Naive thymus-derived CD4-positive, alpha-beta T cell (primary cell): ENCODE results near the gene ORC2. TPM values are rescaled to one million over a fixed set of nuclear protein-coding genes. Genes with fewer than 3 reads are reported as not detected.
A peak's percentile ranks its signal among the peaks of the same experiment; 100 is the strongest.

Source experiments
- ATAC-seq: fragments of 150-1000 bp; cut with Tn5 transposase; 2 replicates; pipeline ENCODE4 v1.10.0; 2021; ENCODE audit warnings: mild to moderate bottlenecking, moderate library complexity
- CTCF ChIA-PET: fragments of 350-600 bp; sonication (Branson Sonifier 250); formaldehyde crosslinking; loops from one replicate; lab custom pipeline; 2021; ENCODE audit warnings: antibody characterized with exemption; lab: Charles Lee
- POLR2A ChIA-PET: fragments of 350-600 bp; sonication (Branson Sonifier 250); formaldehyde crosslinking; loops from one replicate; lab custom pipeline; 2021; ENCODE audit warnings: antibody characterized with exemption, inconsistent platforms; lab: Charles Lee
- DNase-seq, 9 donors: peaks; one replicate each; pipeline versions ENCODE4 v3.0.0 to v3.0.0-alpha.2; 2020 to 2022; ENCODE audit warnings: mixed read lengths in 1 of 9
- H3K27ac ChIP-seq: one replicate; pipeline ENCODE4 v1.7.0; 2013; ENCODE audit warnings: mild to moderate bottlenecking, low read depth, low read length, moderate library complexity
- H3K27me3 ChIP-seq, 2 donors: one replicate each; pipeline ENCODE4 v1.7.0; 2013; ENCODE audit warnings: low read length in 2 of 2, mild to moderate bottlenecking in 2 of 2, moderate library complexity in 2 of 2; ENCODE audit not compliant: control insufficient read depth in 2 of 2, insufficient read depth in 2 of 2
- H3K36me3 ChIP-seq, 3 experiments: 1 replicate in 2 of 3; 2 replicates in 1 of 3; pipeline ENCODE4 v1.7.0; 2013; ENCODE audit warnings: low read length in 3 of 3, mild to moderate bottlenecking in 3 of 3, moderate library complexity in 1 of 3; ENCODE audit not compliant: insufficient read depth in 3 of 3, control insufficient read depth in 2 of 3
- H3K4me1 ChIP-seq, 2 donors: one replicate each; pipeline ENCODE4 v1.7.0; 2013; ENCODE audit warnings: low read length in 2 of 2, mild to moderate bottlenecking in 2 of 2, moderate library complexity in 1 of 2; ENCODE audit not compliant: control insufficient read depth in 2 of 2, insufficient read depth in 2 of 2
- H3K4me3 ChIP-seq: 2 replicates; pipeline ENCODE4 v1.7.0; 2013; ENCODE audit warnings: mild to moderate bottlenecking, low read length
- H3K9me3 ChIP-seq, 3 experiments: 1 replicate in 2 of 3; 2 replicates in 1 of 3; pipeline ENCODE4 v1.7.0; 2013; ENCODE audit warnings: low read length in 3 of 3; ENCODE audit not compliant: control insufficient read depth in 2 of 3
- H3K27ac Mint-ChIP-seq, 9 donors: one replicate each; pipeline ENCODE4 v1.8.0; 2020 to 2022; ENCODE audit warnings: mixed read lengths in 9 of 9, mild to moderate bottlenecking in 8 of 9, moderate library complexity in 5 of 9, inconsistent platforms in 2 of 9
- H3K27me3 Mint-ChIP-seq, 5 donors: one replicate each; pipeline ENCODE4 v1.8.0; 2021 to 2022; ENCODE audit warnings: mixed read lengths in 5 of 5, mild to moderate bottlenecking in 1 of 5
- H3K36me3 Mint-ChIP-seq, 5 donors: one replicate each; pipeline ENCODE4 v1.8.0; 2020 to 2022; ENCODE audit warnings: mixed read lengths in 5 of 5, mild to moderate bottlenecking in 3 of 5, inconsistent platforms in 1 of 5
- H3K4me1 Mint-ChIP-seq, 7 donors: one replicate each; pipeline ENCODE4 v1.8.0; 2020 to 2022; ENCODE audit warnings: mixed read lengths in 7 of 7, mild to moderate bottlenecking in 3 of 7, inconsistent platforms in 1 of 7
- H3K4me3 Mint-ChIP-seq, 10 donors: one replicate each; pipeline ENCODE4 v1.8.0; 2020 to 2022; ENCODE audit warnings: mild to moderate bottlenecking in 10 of 10, mixed read lengths in 10 of 10, moderate library complexity in 6 of 10, inconsistent platforms in 2 of 10
- H3K9me3 Mint-ChIP-seq, 11 donors: one replicate each; pipeline ENCODE4 v1.8.0; 2020 to 2022; ENCODE audit warnings: mixed read lengths in 11 of 11, mild to moderate bottlenecking in 4 of 11, inconsistent platforms in 1 of 11, moderate library complexity in 1 of 11
- intact Hi-C, 2 donors: fragments of 100-400 bp; cut with micrococcal nuclease; formaldehyde crosslinking; loops; one replicate each; pipeline ENCODE4 v1.15.1; 2023
- polyA plus RNA-seq, 2 donors: library from polyadenylated mRNA; unstranded; fragments of 300-500 nt; fragmentation: Illumina TruSeq; gene quantifications; one replicate each; pipeline ENCODE4 v1.2.3, GENCODE V29; 2021
- total RNA-seq, 6 experiments: library from RNA in 5 of 6; stranded (reverse) in 5 of 6; gene quantifications; 1 replicate in 5 of 6; 2 replicates in 1 of 6; pipeline ENCODE4 v1.2.3 and lab custom pipeline; 2021 to 2026

The ORC2 gene
- total RNA-seq (10 to 100 TPM; 29.8 to 78.0 (median 56.2) TPM), polyA plus RNA-seq (10 to 100 TPM in 1 of 2 donors, 1 to 10 TPM in 1; 9.7 to 10.0 TPM), total RNA-seq (lab: John Stamatoyannopoulos, UW) (46.2 reads per million, percentile 69 among the genes with 10 or more reads in this experiment)

GRCh38 chr2:200963124-200963917 is at the start of gene ORC2:
ORC2 (minus strand) TSS chr2:200963660; CDS start chr2:200958123, 5,537 bp downstream.
- DNase-seq (peak; percentile 92 to 97 (median 95)), ATAC-seq (peak; percentile 98)
- Histone ChIP-seq H3K27me3 (no peaks in the 10 kb centered on the region), H3K36me3 (peaks cover 0 to 6% (median 0%) of the 10 kb centered on the region in 3 experiments), H3K4me1 (peaks cover 21 to 32% of the 10 kb centered on the region in 2 donors), H3K4me3 (peak within 1 kb of the TSS; percentile 89), H3K9me3 (no peaks in the 10 kb centered on the region), H3K27ac (peak within 1 kb of the TSS; percentile 90)
- ChIA-PET CTCF (interaction anchor here (0.5 to 2.3 kb wide), 11 partner anchors 21 to 250 kb away, joined by 3 to 12 read pairs (median 4); partner anchors contain the start of gene CASP10), POLR2A (interaction anchor here (0.8 to 5.2 kb wide), 21 partner anchors 9 to 269 kb away, joined by 3 to 41 read pairs (median 4); partner anchors contain the start of genes CASP10, CFLAR, CLK1 and NIF3L1)
- intact Hi-C loops, result loop anchor here (1.0 to 10.0 kb wide), 23 partner anchors 61 to 1671 kb away; partner anchors contain the start of genes BZW1 (in 2 of the 2), CLK1 (in 2 of the 2), NIF3L1 (in 2 of the 2) and PPIL3 (in 2 of the 2)
- Mint-ChIP-seq H3K4me3 (peak within 1 kb of the TSS; percentile 89 to 100 (median 98)), H3K27ac (peak within 1 kb of the TSS; percentile 96 to 100 (median 99)), H3K4me1 (peaks cover 40 to 83% (median 70%) of the 10 kb centered on the region in 7 donors), H3K9me3 (peaks cover 0 to 6% (median 0%) of the 10 kb centered on the region in 11 donors), H3K36me3 (peaks cover 0 to 9% (median 0%) of the 10 kb centered on the region in 5 donors), H3K27me3 (no peaks in the 10 kb centered on the region)

DNA sequence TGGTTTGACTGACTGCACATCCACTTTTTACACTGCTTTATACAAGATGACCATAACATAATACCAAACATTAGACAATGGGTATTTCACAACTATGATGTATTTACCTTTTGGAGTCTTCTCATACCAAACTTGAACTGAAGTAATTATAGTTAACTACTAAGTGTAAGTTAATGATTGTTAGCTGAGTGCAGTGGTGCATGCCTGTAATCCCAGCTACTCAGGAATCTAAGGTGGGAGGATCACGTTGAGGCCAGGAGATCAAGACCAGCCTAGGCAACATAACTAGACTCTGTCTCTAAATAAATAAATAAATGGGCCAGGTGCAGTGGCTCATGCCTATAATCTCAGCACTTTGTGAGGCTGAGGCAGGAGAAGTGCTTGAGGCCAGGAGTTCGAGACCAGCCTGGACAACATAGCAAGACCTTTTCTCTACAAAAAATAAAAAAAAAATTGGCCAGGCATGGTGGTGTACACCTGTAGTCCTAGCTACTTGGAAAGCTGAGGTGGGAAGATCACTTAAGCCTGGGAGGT is 44.9 kb upstream of the ORC2 start:
- H3K36me3 ChIP-seq, result peaks cover 0 to 42% (median 16%) of the 10 kb centered on the region in 3 experiments
- peaks cover 0 to 39% (median 23%) of the 10 kb centered on the region in 5 donors for H3K36me3 Mint-ChIP-seq
- ATAC-seq, result no peak
- no peak overlapping the region for H3K27ac ChIP-seq
- no peak overlapping the region for H3K27ac Mint-ChIP-seq
- intact Hi-C loops, result no loop called here
- no peaks in the 10 kb centered on the region for H3K4me1 ChIP-seq
- H3K4me3 Mint-ChIP-seq, result no peak overlapping the region
- ChIA-PET POLR2A (interaction anchor here (0.6 kb wide), 1 partner anchor 224 kb away, joined by 3 read pairs; no protein-coding TSS in a partner anchor), CTCF (interaction anchor here (0.6 kb wide), 2 partner anchors 181 to 296 kb away, joined by 3 read pairs; no protein-coding TSS in a partner anchor)
- no peaks in the 10 kb centered on the region for H3K9me3 ChIP-seq
- no peak for DNase-seq
- no peaks in the 10 kb centered on the region for H3K27me3 Mint-ChIP-seq
- H3K27me3 ChIP-seq, result no peaks in the 10 kb centered on the region
- H3K4me1 Mint-ChIP-seq, result peaks cover 0 to 1% (median 0%) of the 10 kb centered on the region in 7 donors
- H3K4me3 ChIP-seq, result no peak overlapping the region
- H3K9me3 Mint-ChIP-seq, result no peaks in the 10 kb centered on the region

GRCh38 chr2:201007584-201007998 is 44.1 kb upstream of the ORC2 start:
- intact Hi-C loops, result no loop called here
- Mint-ChIP-seq H3K9me3 (no peaks in the 10 kb centered on the region), H3K27me3 (no peaks in the 10 kb centered on the region), H3K4me3 (no peak overlapping the region), H3K36me3 (peaks cover 0 to 34% (median 23%) of the 10 kb centered on the region in 5 donors), H3K27ac (no peak overlapping the region), H3K4me1 (no peaks in the 10 kb centered on the region)
- Histone ChIP-seq H3K27me3 (no peaks in the 10 kb centered on the region), H3K4me3 (no peak overlapping the region), H3K9me3 (no peaks in the 10 kb centered on the region), H3K36me3 (peaks cover 0 to 43% (median 16%) of the 10 kb centered on the region in 3 experiments), H3K4me1 (no peaks in the 10 kb centered on the region), H3K27ac (no peak overlapping the region)
- no peak for DNase-seq
- ATAC-seq, result no peak
- CTCF ChIA-PET, result no interaction called here
- POLR2A ChIA-PET, result no interaction called here

GRCh38 chr2:201006704-201007103 is 43.2 kb upstream of the ORC2 start:
- peaks cover 0 to 43% (median 16%) of the 10 kb centered on the region in 3 experiments for H3K36me3 ChIP-seq
- ChIA-PET CTCF (no interaction called here), POLR2A (no interaction called here)
- H3K4me3 Mint-ChIP-seq, result no peak overlapping the region
- ATAC-seq, result no peak
- H3K4me1 ChIP-seq, result no peaks in the 10 kb centered on the region
- no peak overlapping the region for H3K27ac ChIP-seq
- no peak for DNase-seq
- H3K4me3 ChIP-seq, result no peak overlapping the region
- no peaks in the 10 kb centered on the region for H3K4me1 Mint-ChIP-seq
- H3K27me3 ChIP-seq, result no peaks in the 10 kb centered on the region
- no peaks in the 10 kb centered on the region for H3K9me3 Mint-ChIP-seq
- H3K36me3 Mint-ChIP-seq, result peaks cover 0 to 34% (median 23%) of the 10 kb centered on the region in 5 donors
- peak overlapping the region in 1 of 9 donors; percentile 34 for H3K27ac Mint-ChIP-seq
- H3K9me3 ChIP-seq, result no peaks in the 10 kb centered on the region
- intact Hi-C loops, result no loop called here
- no peaks in the 10 kb centered on the region for H3K27me3 Mint-ChIP-seq

DNA sequence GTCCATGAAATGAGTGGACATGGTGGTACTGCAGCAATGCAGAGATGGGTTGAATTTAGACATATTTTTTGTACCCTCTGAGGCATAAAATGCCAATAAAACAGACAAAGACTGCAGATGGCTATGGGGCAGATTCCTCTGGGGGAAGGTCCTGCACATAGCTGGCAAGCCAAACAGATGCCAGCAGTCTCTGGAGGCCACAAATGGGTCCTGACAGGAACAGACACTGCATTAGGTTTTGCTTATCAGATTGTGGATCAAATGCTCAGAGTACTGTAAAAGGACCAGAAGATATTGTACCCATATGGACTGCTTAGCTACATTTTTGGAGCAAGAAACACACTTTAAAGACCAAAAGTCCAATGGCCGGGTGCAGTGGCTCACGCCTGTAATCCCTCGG is 40.9 kb upstream of the ORC2 start:
- Mint-ChIP-seq H3K9me3 (no peaks in the 10 kb centered on the region), H3K36me3 (peaks cover 0 to 38% (median 23%) of the 10 kb centered on the region in 5 donors), H3K4me3 (no peak overlapping the region), H3K27me3 (no peaks in the 10 kb centered on the region), H3K27ac (peak overlapping the region in 1 of 9 donors; percentile 59), H3K4me1 (no peaks in the 10 kb centered on the region)
- CTCF ChIA-PET, result interaction anchor here (0.7 kb wide), 1 partner anchor 200 kb away, joined by 4 read pairs; no protein-coding TSS in a partner anchor
- intact Hi-C loops, result no loop called here
- DNase-seq (no peak), ATAC-seq (no peak)
- Histone ChIP-seq H3K4me3 (no peak overlapping the region), H3K36me3 (peaks cover 0 to 51% (median 16%) of the 10 kb centered on the region in 3 experiments), H3K27me3 (no peaks in the 10 kb centered on the region), H3K4me1 (no peaks in the 10 kb centered on the region), H3K9me3 (no peaks in the 10 kb centered on the region), H3K27ac (no peak overlapping the region)
- POLR2A ChIA-PET, result no interaction called here

DNA sequence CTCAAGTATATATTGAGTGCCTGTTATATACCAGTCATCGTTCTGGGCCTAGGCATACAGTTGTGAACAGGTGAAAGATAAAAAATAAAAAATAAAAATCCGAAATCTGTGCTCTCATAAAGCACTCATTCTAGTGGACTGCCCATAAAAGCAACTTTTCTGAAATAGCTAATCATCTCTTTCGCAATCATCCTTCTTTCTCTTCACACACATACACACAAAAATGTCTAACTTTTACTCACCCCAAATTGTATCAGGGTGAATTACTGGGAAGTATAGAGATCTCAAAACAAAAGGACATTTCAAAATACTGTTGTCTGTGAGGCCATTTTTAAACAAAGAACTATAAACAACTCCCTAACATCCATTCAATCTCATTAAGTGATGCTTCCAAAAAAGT is 29.6 kb upstream of the ORC2 start:
- peaks cover 6 to 67% (median 6%) of the 10 kb centered on the region in 3 experiments for H3K36me3 ChIP-seq
- ATAC-seq, result no peak
- POLR2A ChIA-PET, result no interaction called here

More for the DNA sequence above, 29.6 kb upstream of the ORC2 start:
- no peak overlapping the region for H3K27ac ChIP-seq
- H3K4me1 Mint-ChIP-seq, result peaks cover 0 to 2% (median 0%) of the 10 kb centered on the region in 7 donors
- H3K27ac Mint-ChIP-seq, result peak overlapping the region in 1 of 9 donors; percentile 52
- H3K9me3 ChIP-seq, result no peaks in the 10 kb centered on the region
- H3K4me3 ChIP-seq, result no peak overlapping the region
- H3K27me3 Mint-ChIP-seq, result no peaks in the 10 kb centered on the region
- intact Hi-C loops, result no loop called here
- no peak overlapping the region for H3K4me3 Mint-ChIP-seq
- CTCF ChIA-PET, result no interaction called here
- H3K27me3 ChIP-seq, result no peaks in the 10 kb centered on the region
- peaks cover 5 to 43% (median 30%) of the 10 kb centered on the region in 5 donors for H3K36me3 Mint-ChIP-seq
- no peak for DNase-seq
- no peaks in the 10 kb centered on the region for H3K9me3 Mint-ChIP-seq
- H3K4me1 ChIP-seq, result no peaks in the 10 kb centered on the region
